Activated CD4-positive, alpha-beta memory T cell treated with anti-CD3 and anti-CD28 coated beads for 36 hours (primary cell): ENCODE data around the gene JAKMIP1. TPM values are rescaled to one million over a fixed set of nuclear protein-coding genes. Genes with fewer than 3 reads are reported as not detected.
"Not testable (repeated sequence)": the region's sequence is repeated elsewhere in the genome, so short reads cannot be mapped to it uniquely, and the experiment has no call there.

Source experiments
- CTCF ChIA-PET: fragments of 350-600 bp; sonication (Branson Sonifier 250); formaldehyde crosslinking; loops from one replicate; lab custom pipeline; 2021; ENCODE audit warnings: antibody characterized with exemption, inconsistent platforms; lab: Charles Lee
- POLR2A ChIA-PET: fragments of 350-600 bp; sonication (Branson Sonifier 250); formaldehyde crosslinking; loops from one replicate; lab custom pipeline; 2021; ENCODE audit warnings: antibody characterized with exemption; lab: Charles Lee
- DNase-seq: peaks from one replicate; pipeline ENCODE4 v3.0.0-alpha.2; 2020
- H3K27ac Mint-ChIP-seq: one replicate; pipeline ENCODE4 v1.8.0; 2021; ENCODE audit warnings: mixed read lengths
- H3K27me3 Mint-ChIP-seq: one replicate; pipeline ENCODE4 v1.8.0; 2021; ENCODE audit warnings: mixed read lengths
- H3K36me3 Mint-ChIP-seq: one replicate; pipeline ENCODE4 v1.8.0; 2021; ENCODE audit warnings: mixed read lengths
- H3K4me1 Mint-ChIP-seq: one replicate; pipeline ENCODE4 v1.8.0; 2021; ENCODE audit warnings: low read depth, mixed read lengths
- H3K4me3 Mint-ChIP-seq: one replicate; pipeline ENCODE4 v1.8.0; 2021; ENCODE audit warnings: mild to moderate bottlenecking, mixed read lengths
- H3K9me3 Mint-ChIP-seq: one replicate; pipeline ENCODE4 v1.8.0; 2021; ENCODE audit warnings: mixed read lengths
- intact Hi-C: fragments of 100-400 bp; cut with micrococcal nuclease; formaldehyde crosslinking; loops from one replicate; pipeline ENCODE4 v1.15.1; 2023
- total RNA-seq, 2 experiments: library from RNA; stranded (reverse); gene quantifications; one replicate each; pipeline ENCODE4 v1.2.3, GENCODE V29; 2021

Gene JAKMIP1
- total RNA-seq, 2 experiments from 2014 or later, result 17.7 to 18.1 TPM

- Mint-ChIP-seq H3K4me1 (no peaks in the 10 kb centered on the region), H3K27ac (no peak overlapping the region), H3K27me3 (peaks cover 26% of the 10 kb centered on the region), H3K36me3 (peaks cover 2% of the 10 kb centered on the region), H3K4me3 (no peak overlapping the region), H3K9me3 (peaks cover 4% of the 10 kb centered on the region)
- ChIA-PET CTCF (interaction anchor here (0.9 to 2.9 kb wide), 2 partner anchors 23 to 24 kb away, joined by 3 to 11 read pairs; no protein-coding TSS in a partner anchor), POLR2A (no interaction called here)
- no peak for DNase-seq
- intact Hi-C loops, result no loop called here
These were observed 26.2 kb upstream of the JAKMIP1 start for GRCh38 chr4:6226506-6226905.

GRCh38 chr4:6225469-6225868, 25.1 kb upstream of the JAKMIP1 start:
- Mint-ChIP-seq H3K27me3 (peaks cover 34% of the 10 kb centered on the region), H3K36me3 (peaks cover 4% of the 10 kb centered on the region), H3K9me3 (peaks cover 4% of the 10 kb centered on the region), H3K27ac (no peak overlapping the region), H3K4me1 (no peaks in the 10 kb centered on the region), H3K4me3 (no peak overlapping the region)
- CTCF ChIA-PET, result interaction anchor here (0.5 to 2.9 kb wide), 2 partner anchors 24 to 25 kb away, joined by 3 to 11 read pairs; no protein-coding TSS in a partner anchor
- POLR2A ChIA-PET, result no interaction called here
- intact Hi-C loops, result no loop called here
- peak; percentile 28 for DNase-seq

- Mint-ChIP-seq H3K27me3 (peaks cover 38% of the 10 kb centered on the region), H3K4me3 (no peak overlapping the region), H3K4me1 (no peaks in the 10 kb centered on the region), H3K36me3 (peaks cover 4% of the 10 kb centered on the region), H3K9me3 (peaks cover 4% of the 10 kb centered on the region), H3K27ac (no peak overlapping the region)
- intact Hi-C loops, result no loop called here
- POLR2A ChIA-PET, result no interaction called here
- no peak for DNase-seq
- CTCF ChIA-PET, result interaction anchor here (0.5 to 2.9 kb wide), 3 partner anchors 10 to 26 kb away, joined by 3 to 11 read pairs (median 6); no protein-coding TSS in a partner anchor
These were observed 24.4 kb upstream of the JAKMIP1 start for GRCh38 chr4:6224735-6225134.

GRCh38 chr4:6222761-6223292, 22.5 kb upstream of the JAKMIP1 start:
- H3K4me1 Mint-ChIP-seq, result no peaks in the 10 kb centered on the region
- H3K27me3 Mint-ChIP-seq, result peaks cover 48% of the 10 kb centered on the region
- ChIA-PET CTCF (no interaction called here), POLR2A (no interaction called here)
- H3K36me3 Mint-ChIP-seq, result peaks cover 4% of the 10 kb centered on the region
- intact Hi-C loops, result no loop called here
- H3K9me3 Mint-ChIP-seq, result peaks cover 4% of the 10 kb centered on the region
- no peak overlapping the region for H3K27ac Mint-ChIP-seq
- no peak overlapping the region for H3K4me3 Mint-ChIP-seq
- no peak for DNase-seq

GRCh38 chr4:6221851-6222760, 21.8 kb upstream of the JAKMIP1 start:
- ChIA-PET POLR2A (no interaction called here), CTCF (interaction anchor here (1.5 kb wide), 1 partner anchor 28 kb away, joined by 3 read pairs; no protein-coding TSS in a partner anchor)
- Mint-ChIP-seq H3K4me3 (no peak overlapping the region), H3K4me1 (no peaks in the 10 kb centered on the region), H3K9me3 (peaks cover 4% of the 10 kb centered on the region), H3K27ac (no peak overlapping the region), H3K27me3 (peaks cover 48% of the 10 kb centered on the region), H3K36me3 (peaks cover 4% of the 10 kb centered on the region)
- DNase-seq, result peak; percentile 40
- intact Hi-C loops, result no loop called here

GRCh38 chr4:6221301-6221850, 21.0 kb upstream of the JAKMIP1 start:
- Mint-ChIP-seq H3K27me3 (peaks cover 52% of the 10 kb centered on the region), H3K36me3 (peaks cover 4% of the 10 kb centered on the region), H3K4me3 (no peak overlapping the region), H3K27ac (no peak overlapping the region), H3K9me3 (peaks cover 4% of the 10 kb centered on the region), H3K4me1 (no peaks in the 10 kb centered on the region)
- intact Hi-C loops, result no loop called here
- CTCF ChIA-PET, result interaction anchor here (0.8 to 1.5 kb wide), 2 partner anchors 28 to 87 kb away, joined by 3 to 4 read pairs; no protein-coding TSS in a partner anchor
- POLR2A ChIA-PET, result interaction anchor here (1.5 kb wide), 1 partner anchor 23 kb away, joined by 4 read pairs; no protein-coding TSS in a partner anchor
- DNase-seq, result no peak

GRCh38 chr4:6217716-6218381, 17.5 kb upstream of the JAKMIP1 start:
- CTCF ChIA-PET, result interaction anchor here (1.4 kb wide), 1 partner anchor 83 kb away, joined by 4 read pairs; no protein-coding TSS in a partner anchor
- intact Hi-C loops, result no loop called here
- POLR2A ChIA-PET, result no interaction called here

GRCh38 chr4:6216588-6216987, 16.2 kb upstream of the JAKMIP1 start:
- POLR2A ChIA-PET, result no interaction called here

More at GRCh38 chr4:6217716-6218381, 17.5 kb upstream of the JAKMIP1 start:
- Mint-ChIP-seq H3K27me3 (peaks cover 34% of the 10 kb centered on the region), H3K27ac (no peak overlapping the region), H3K36me3 (peaks cover 4% of the 10 kb centered on the region), H3K4me1 (no peaks in the 10 kb centered on the region), H3K4me3 (no peak overlapping the region), H3K9me3 (peaks cover 4% of the 10 kb centered on the region)
- DNase-seq, result no peak

GRCh38 chr4:6209921-6210320, 9.6 kb upstream of the JAKMIP1 start:
- CTCF ChIA-PET, result no interaction called here
- DNase-seq, result no peak
- intact Hi-C loops, result no loop called here
- no peak overlapping the region for H3K4me3 Mint-ChIP-seq
- no peaks in the 10 kb centered on the region for H3K4me1 Mint-ChIP-seq
- POLR2A ChIA-PET, result no interaction called here
- peaks cover 5% of the 10 kb centered on the region for H3K27me3 Mint-ChIP-seq
- H3K36me3 Mint-ChIP-seq, result no peaks in the 10 kb centered on the region
- H3K27ac Mint-ChIP-seq, result no peak overlapping the region
- no peaks in the 10 kb centered on the region for H3K9me3 Mint-ChIP-seq

More at GRCh38 chr4:6216588-6216987, 16.2 kb upstream of the JAKMIP1 start:
- H3K36me3 Mint-ChIP-seq, result peaks cover 2% of the 10 kb centered on the region
- no peaks in the 10 kb centered on the region for H3K9me3 Mint-ChIP-seq
- H3K4me3 Mint-ChIP-seq, result no peak overlapping the region
- intact Hi-C loops, result no loop called here
- H3K27me3 Mint-ChIP-seq, result peaks cover 28% of the 10 kb centered on the region
- H3K4me1 Mint-ChIP-seq, result no peaks in the 10 kb centered on the region
- H3K27ac Mint-ChIP-seq, result no peak overlapping the region
- no peak for DNase-seq
- CTCF ChIA-PET, result interaction anchor here (1.4 kb wide), 1 partner anchor 82 kb away, joined by 4 read pairs; no protein-coding TSS in a partner anchor

GRCh38 chr4:6209291-6209690, 8.9 kb upstream of the JAKMIP1 start:
- intact Hi-C loops, POLR2A ChIA-PET, H3K4me1 Mint-ChIP-seq, H3K9me3 Mint-ChIP-seq, H3K27ac Mint-ChIP-seq, H3K4me3 Mint-ChIP-seq, H3K27me3 Mint-ChIP-seq, CTCF ChIA-PET, H3K36me3 Mint-ChIP-seq, DNase-seq: not testable (repeated sequence)

- Mint-ChIP-seq H3K4me1 (no peaks in the 10 kb centered on the region), H3K27me3 (peaks cover 5% of the 10 kb centered on the region), H3K27ac (no peak overlapping the region), H3K9me3 (no peaks in the 10 kb centered on the region), H3K4me3 (no peak overlapping the region), H3K36me3 (no peaks in the 10 kb centered on the region)
- ChIA-PET POLR2A (no interaction called here), CTCF (no interaction called here)
- intact Hi-C loops, result no loop called here
- no peak for DNase-seq
These were observed 8.1 kb upstream of the JAKMIP1 start for GRCh38 chr4:6208416-6208815.
